Pancreas (tissue), 10 donors: ENCODE measurements around the gene MARK3. TPM values are rescaled to one million over a fixed set of nuclear protein-coding genes. Genes with fewer than 3 reads are reported as not detected.

Source experiments
- ATAC-seq, 4 donors: fragments of 200-7000 bp; cut with Tn5 transposase; one replicate each; pipeline versions ENCODE4 v1.8.0 to v1.9.1; 2020; ENCODE audit warnings: mild to moderate bottlenecking in 4 of 4, moderate library complexity in 4 of 4
- DNase-seq, 6 donors: peaks; one replicate each; pipeline ENCODE4 v3.0.0-alpha.2; 2020
- FAIRE-seq: peaks from 2 replicates; lab custom pipeline; 2012; peaks lifted over from hg19 to GRCh38; lab: Jason Lieb, UNC
- H3K27ac ChIP-seq, 4 donors: fragments of 200-600 bp; sonication (generic); 1 replicate in 3 of 4; 2 replicates in 1 of 4; pipeline versions ENCODE4 v1.5.0 to v1.8.0; 2020
- H3K27me3 ChIP-seq, 4 donors: fragments of 200-600 bp; one replicate each; pipeline ENCODE4 v1.8.0; 2021
- H3K36me3 ChIP-seq, 3 donors: fragments of 200-600 bp; sonication (generic) in 1 of 3; one replicate each; pipeline versions ENCODE4 v1.5.0 to v1.8.0; 2020 to 2021
- H3K4me1 ChIP-seq, 3 donors: fragments of 200-600 bp; one replicate each; pipeline ENCODE4 v1.8.0; 2021
- H3K4me3 ChIP-seq, 4 donors: fragments of 200-600 bp; sonication (generic) in 2 of 4; one replicate each; pipeline versions ENCODE4 v1.5.0 to v1.8.0; 2020 to 2021
- H3K9me3 ChIP-seq, 4 donors: fragments of 200-600 bp; one replicate each; pipeline ENCODE4 v1.8.0; 2021
- WGBS, 2 donors: extraction: QIAGEN DNeasy Blood & Tissue Kit; methylation state at CpG; one replicate each; pipeline ENCODE4 v1.1.7; 2013; 5-methylcytosine and 5-hydroxymethylcytosine counted together
- intact Hi-C, 3 donors: fragments of 100-400 bp; cut with DNase I; formaldehyde crosslinking; loops; one replicate each; pipeline versions ENCODE4 v1.11.1 to v1.14.2; 2022
- polyA plus RNA-seq, 2 donors: library from polyadenylated mRNA; stranded (reverse); fragments of 200-250 nt; gene quantifications; one replicate each; pipeline ENCODE4 v1.2.3, GENCODE V29; 2013
- total RNA-seq, 6 donors: library from RNA; stranded (reverse); fragmentation: NEBNext Ultra II Directional in 4 of 6; extraction: Animal tissue kit (Norgen Biotek cat#: 25700) in 4 of 6; gene quantifications; one replicate each; pipeline versions ENCODE4 v1.2.1 to v1.2.4, GENCODE V29; 2021 to 2023
- TF ChIP-seq, protein P1 (sequence below), 4 donors: fragments of 200-600 bp; sonication (generic) in 3 of 4; IDR thresholded peaks; one replicate each; pipeline versions ENCODE4 v1.5.0 to v1.8.0; 2021; ENCODE audit warnings: antibody characterized with exemption in 4 of 4
- donor health status: healthy with polysubstance abuse.
- donor health status: DM: no; HTN: no; CAD: no; lungs with moderate emphysema.
- donor health status: DM: no; HTN: no; CAD: no.
- donor health status: control.
- donor health status: control.
- donor health status: Bipolar disorder and iron deficiency.
- donor health status: DM: yes; HTN: yes; CAD: no.
- donor health status: DM: no; HTN: no; CAD: no.
- donor health status: DM: no; HTN: no; CAD: no.
- donor health status: DM: yes; HTN: yes; CAD: no.

The MARK3 gene
- total and polyA plus RNA-seq, 8 donors, result 35.3 to 110 (median 47.0) TPM

DNA sequence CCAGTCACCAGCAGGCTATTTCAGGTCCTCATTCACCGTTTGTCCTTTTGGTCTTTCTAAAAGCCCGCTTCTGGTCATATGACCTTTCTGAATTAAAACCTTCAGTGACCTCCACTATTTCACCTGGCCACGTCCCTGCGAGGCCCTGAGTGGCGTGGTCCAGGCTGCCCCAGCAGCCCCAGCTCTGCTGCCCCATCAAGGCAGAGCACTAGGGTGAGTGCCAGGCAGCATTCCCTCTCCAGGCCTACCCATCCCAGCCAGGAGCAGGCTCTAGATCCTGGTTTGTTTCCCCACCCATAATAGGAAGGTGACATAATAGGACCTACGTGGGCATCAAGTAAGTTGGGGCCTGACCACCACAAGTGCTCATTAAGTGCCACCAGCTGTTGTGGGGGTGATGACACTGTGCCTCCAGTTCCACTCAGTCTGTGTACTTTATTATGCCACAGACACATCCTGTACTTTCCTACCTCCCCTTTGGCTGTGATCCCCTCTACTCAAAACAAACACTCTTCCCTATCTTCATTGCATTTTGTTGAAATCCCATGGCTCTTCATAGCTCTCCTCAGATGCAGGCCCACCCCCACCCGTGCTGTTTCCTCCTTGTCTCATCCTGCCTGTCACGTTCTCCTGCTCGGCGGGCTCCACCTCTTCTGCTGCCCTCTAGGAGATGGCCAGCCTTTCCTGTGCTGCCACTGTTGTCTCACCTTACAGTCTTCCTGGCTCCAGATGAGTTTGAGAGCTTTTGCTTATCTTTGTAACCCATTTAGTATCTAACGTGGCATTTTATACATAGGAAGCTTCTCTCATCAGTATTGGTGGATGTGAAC, 116.0 kb downstream of the MARK3 start:
- Histone ChIP-seq H3K27ac (no peak overlapping the region), H3K4me3 (no peak overlapping the region), H3K36me3 (peaks cover 0 to 52% (median 20%) of the 10 kb centered on the region in 3 donors), H3K4me1 (no peaks in the 10 kb centered on the region), H3K27me3 (no peaks in the 10 kb centered on the region), H3K9me3 (no peaks in the 10 kb centered on the region)
- TF ChIP-seq, protein P1, sequence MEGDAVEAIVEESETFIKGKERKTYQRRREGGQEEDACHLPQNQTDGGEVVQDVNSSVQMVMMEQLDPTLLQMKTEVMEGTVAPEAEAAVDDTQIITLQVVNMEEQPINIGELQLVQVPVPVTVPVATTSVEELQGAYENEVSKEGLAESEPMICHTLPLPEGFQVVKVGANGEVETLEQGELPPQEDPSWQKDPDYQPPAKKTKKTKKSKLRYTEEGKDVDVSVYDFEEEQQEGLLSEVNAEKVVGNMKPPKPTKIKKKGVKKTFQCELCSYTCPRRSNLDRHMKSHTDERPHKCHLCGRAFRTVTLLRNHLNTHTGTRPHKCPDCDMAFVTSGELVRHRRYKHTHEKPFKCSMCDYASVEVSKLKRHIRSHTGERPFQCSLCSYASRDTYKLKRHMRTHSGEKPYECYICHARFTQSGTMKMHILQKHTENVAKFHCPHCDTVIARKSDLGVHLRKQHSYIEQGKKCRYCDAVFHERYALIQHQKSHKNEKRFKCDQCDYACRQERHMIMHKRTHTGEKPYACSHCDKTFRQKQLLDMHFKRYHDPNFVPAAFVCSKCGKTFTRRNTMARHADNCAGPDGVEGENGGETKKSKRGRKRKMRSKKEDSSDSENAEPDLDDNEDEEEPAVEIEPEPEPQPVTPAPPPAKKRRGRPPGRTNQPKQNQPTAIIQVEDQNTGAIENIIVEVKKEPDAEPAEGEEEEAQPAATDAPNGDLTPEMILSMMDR (IDR thresholded peaks at IDR 0.05), result no peak
- intact Hi-C loops, result no loop called here
- DNase-seq (peak in 1 of 6 donors; percentile 46), FAIRE-seq (no peak), ATAC-seq (peak in 2 of 4 donors; percentile 5 to 8)
- WGBS, 2 donors, result 83 to 89% methylated on average over 11 of the region's 11 CpGs

DNA sequence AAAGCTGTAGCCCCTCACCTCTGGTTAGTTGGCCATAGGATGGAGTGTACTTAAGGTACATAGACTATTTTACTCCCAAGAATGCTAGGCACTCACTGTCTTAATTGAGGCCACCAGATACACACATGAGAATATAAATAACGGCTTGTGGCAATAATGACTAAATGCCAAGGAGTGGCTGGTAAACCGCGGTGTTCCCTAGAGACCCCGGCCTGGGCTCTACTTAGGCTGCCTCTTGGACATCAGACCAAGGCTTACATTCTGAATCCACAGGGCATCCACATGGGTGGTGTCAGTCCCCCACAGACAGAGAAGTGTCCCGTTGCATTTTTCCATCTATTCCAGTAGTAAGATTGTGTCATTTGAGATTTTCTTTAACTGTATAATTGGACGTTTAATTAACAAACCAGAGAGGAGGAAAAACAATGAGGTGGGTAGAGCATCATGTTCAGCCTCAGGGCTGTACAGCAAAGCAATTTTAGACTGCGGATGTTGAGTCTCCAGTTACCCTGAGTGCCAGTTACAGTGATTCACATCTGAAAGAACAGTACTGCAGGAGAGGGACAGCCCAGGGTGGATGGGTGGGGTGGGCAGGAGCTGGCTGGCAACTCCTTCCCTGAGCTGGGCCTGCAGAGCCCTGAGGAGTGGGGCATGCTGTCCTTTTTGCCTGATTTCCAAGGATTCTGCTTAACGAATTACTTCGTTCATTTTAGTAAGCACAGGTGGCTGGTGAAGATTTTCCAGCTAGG, 116.9 kb downstream of the MARK3 start:
- Histone ChIP-seq H3K4me3 (no peak overlapping the region), H3K27ac (no peak overlapping the region), H3K36me3 (peaks cover 0 to 50% (median 20%) of the 10 kb centered on the region in 3 donors), H3K9me3 (no peaks in the 10 kb centered on the region), H3K4me1 (no peaks in the 10 kb centered on the region), H3K27me3 (no peaks in the 10 kb centered on the region)
- WGBS, 2 donors, result 85 to 92% methylated on average over 9 of the region's 9 CpGs
- TF ChIP-seq, protein P1 (IDR thresholded peaks at IDR 0.05), result no peak
- ATAC-seq, result no peak
- peak in 1 of 6 donors; percentile 17 for DNase-seq
- no peak for FAIRE-seq
- intact Hi-C loops, result no loop called here

DNA sequence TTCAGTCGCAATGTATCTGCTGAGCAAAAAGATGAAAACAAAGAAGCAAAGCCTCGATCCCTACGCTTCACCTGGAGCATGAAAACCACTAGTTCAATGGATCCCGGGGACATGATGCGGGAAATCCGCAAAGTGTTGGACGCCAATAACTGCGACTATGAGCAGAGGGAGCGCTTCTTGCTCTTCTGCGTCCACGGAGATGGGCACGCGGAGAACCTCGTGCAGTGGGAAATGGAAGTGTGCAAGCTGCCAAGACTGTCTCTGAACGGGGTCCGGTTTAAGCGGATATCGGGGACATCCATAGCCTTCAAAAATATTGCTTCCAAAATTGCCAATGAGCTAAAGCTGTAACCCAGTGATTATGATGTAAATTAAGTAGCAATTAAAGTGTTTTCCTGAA, 117.7 kb downstream of the MARK3 start:
- peaks cover 0 to 46% (median 20%) of the 10 kb centered on the region in 3 donors for H3K36me3 ChIP-seq
- H3K9me3 ChIP-seq, result no peaks in the 10 kb centered on the region
- 93 to 97% methylated on average over 18 of the region's 18 CpGs for WGBS, 2 donors
- H3K27ac ChIP-seq, result no peak overlapping the region
- ATAC-seq, result no peak
- H3K27me3 ChIP-seq, result no peaks in the 10 kb centered on the region
- no peak for FAIRE-seq
- H3K4me3 ChIP-seq, result no peak overlapping the region
- intact Hi-C loops, result no loop called here
- H3K4me1 ChIP-seq, result no peaks in the 10 kb centered on the region
- peak in 1 of 6 donors; percentile 15 for DNase-seq
- TF ChIP-seq, protein P1 (IDR thresholded peaks at IDR 0.05), result no peak

DNA sequence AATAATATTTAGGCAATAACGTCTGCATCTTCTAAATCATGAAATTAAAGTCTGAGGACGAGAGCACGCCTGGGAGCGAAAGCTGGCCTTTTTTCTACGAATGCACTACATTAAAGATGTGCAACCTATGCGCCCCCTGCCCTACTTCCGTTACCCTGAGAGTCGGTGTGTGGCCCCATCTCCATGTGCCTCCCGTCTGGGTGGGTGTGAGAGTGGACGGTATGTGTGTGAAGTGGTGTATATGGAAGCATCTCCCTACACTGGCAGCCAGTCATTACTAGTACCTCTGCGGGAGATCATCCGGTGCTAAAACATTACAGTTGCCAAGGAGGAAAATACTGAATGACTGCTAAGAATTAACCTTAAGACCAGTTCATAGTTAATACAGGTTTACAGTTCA, 118.1 kb downstream of the MARK3 start:
- intact Hi-C loops, result no loop called here
- DNase-seq (peak in 1 of 6 donors; percentile 30), ATAC-seq (no peak), FAIRE-seq (no peak)
- WGBS, 2 donors, result 92 to 93% methylated on average over 12 of the region's 12 CpGs
- peaks cover 0 to 46% (median 20%) of the 10 kb centered on the region in 3 donors for H3K36me3 ChIP-seq
- no peak overlapping the region for H3K4me3 ChIP-seq
- H3K4me1 ChIP-seq, result no peaks in the 10 kb centered on the region
- TF ChIP-seq, protein P1 (IDR thresholded peaks at IDR 0.05), result no peak
- no peak overlapping the region for H3K27ac ChIP-seq
- H3K9me3 ChIP-seq, result no peaks in the 10 kb centered on the region
- no peaks in the 10 kb centered on the region for H3K27me3 ChIP-seq
